GM19438 (cell line): ENCODE results near the gene KY.

Experiments
- ATAC-seq: cut with Tn5 transposase; IDR thresholded peaks from one replicate; pipeline ENCODE4 v1.9.1; 2021; ENCODE audit warnings: low read depth; ENCODE audit not compliant: unreplicated experiment

Gene KY

DNA sequence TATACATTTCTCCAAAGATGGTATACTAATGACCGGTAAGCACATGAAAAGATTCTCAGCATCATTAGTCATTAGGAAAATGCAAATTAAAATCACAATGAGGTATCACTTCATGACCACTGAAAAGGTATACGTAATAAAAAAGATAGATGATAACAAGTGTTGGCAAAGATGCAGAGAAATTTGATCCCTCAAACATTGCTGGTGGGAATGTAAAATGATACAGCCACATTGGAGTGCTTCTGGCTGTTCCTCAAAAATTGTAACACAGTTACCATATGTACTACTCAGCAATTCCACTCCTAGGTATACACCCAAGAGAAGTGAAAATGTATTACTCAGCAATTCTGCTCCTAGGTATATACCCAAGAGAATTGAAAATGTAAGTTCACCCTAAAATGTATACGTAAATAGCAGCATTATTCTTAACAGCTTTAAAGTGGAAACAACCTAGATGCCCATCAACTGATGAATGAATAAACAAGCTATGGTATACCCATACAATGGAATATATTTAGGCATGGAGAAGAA is 25.0 kb upstream of the KY start:
- ATAC-seq = no peak

- no peak for ATAC-seq
Measured at GRCh38 chr3:134672571-134672970, 21.7 kb upstream of the KY start.

- ATAC-seq = no peak
Measured at GRCh38 chr3:134667956-134668355, 17.1 kb upstream of the KY start.

DNA sequence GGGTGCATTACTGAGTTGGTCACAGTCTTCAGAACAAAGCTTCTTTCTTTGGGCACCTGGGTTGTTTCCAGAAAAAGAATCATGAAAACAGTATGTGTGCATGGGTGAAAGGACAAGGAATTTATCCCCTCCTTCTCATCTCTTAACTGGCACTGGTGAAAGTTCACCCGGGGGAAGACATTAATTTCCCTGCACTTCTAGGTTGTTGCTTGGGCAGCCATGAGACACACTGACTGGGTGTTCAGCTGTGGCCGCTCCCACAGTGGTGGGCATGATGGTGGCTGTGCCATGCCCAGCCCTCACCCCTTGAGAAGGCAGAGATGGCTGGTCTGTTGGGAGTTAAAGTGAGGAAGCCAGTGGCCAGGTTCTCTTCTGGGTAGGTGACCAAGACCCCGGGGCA is 16.6 kb upstream of the KY start:
- no peak for ATAC-seq

DNA sequence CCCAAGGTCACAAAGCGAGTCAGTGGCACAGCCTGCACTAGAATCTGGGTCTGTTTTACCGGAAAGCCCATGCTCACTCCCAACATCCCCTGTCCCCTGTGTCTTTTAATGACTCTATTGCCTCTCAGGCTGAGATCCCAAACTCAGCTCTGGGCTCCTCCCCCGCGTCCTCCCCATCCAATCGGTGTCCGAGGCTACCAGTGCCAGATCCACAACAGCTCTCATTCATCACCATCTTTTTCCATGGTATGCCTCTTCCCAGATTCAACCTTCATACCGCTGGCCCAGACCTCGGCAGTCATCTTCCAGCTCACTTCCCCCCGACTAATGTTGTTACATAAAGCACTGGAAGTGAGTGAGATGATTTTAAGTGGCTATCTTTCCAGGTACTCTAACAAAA is 16.1 kb upstream of the KY start:
- no peak for ATAC-seq

DNA sequence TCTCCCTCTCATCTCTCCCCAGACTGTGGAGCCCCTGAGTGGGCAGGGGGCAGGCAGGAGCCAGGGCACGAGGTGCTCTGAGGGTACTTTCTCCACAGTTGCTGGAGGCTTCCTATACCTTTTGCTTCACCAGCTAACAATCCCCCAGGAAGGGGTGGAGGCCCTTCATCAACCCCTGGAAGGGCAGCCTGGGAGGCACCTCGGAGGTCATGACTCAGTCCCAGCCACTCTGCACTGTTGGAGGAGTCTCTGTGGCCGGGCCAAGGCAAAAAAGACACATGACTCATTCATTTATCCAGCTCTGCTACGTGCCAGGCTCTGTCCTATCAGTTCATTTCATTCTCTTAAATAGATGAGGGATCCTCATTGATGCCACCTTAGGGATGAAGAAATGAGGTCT is 15.6 kb upstream of the KY start:
- ATAC-seq = no peak

DNA sequence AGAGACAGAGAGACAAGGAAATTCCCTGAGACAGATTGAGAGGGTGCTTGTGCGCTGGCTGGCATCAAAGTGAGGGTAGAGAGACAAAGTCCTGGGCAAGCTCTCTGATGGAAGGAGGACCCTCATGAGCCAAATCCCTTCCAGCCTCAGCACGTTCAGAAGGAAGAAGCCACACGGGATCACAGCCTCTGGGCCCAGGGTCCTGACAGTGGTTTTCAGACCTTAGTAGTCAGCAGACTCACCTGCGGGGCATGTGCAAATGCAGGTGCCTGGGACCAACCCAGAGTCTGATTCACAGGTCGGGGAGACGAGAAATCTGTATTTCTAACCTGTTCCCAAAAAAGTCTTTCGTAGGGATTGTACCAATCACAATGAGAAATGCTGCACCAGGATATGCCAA is 15.2 kb upstream of the KY start:
- no peak for ATAC-seq

DNA sequence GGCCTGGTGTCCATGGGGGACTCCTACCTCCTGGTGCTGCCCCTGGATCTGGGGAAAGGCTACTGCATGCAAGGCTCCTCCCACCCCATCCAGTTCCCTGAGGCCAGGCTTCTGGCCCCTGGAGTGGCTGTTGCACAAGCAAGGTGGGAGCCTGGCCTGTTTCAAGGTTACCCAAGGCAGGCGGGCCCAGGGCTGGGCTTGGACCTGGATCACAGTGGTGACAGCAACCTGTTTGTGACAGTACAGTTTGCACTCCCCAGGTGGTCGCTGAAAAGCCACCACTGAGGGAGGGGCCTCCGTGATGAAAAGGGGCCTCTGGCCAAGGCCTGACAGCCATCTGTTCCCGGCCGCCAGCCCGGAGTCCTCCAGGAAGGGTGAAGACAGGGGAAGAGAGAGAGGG is 14.4 kb upstream of the KY start:
- ATAC-seq = no peak

- no peak for ATAC-seq
Measured at GRCh38 chr3:134663721-134664456, 13.1 kb upstream of the KY start.

DNA sequence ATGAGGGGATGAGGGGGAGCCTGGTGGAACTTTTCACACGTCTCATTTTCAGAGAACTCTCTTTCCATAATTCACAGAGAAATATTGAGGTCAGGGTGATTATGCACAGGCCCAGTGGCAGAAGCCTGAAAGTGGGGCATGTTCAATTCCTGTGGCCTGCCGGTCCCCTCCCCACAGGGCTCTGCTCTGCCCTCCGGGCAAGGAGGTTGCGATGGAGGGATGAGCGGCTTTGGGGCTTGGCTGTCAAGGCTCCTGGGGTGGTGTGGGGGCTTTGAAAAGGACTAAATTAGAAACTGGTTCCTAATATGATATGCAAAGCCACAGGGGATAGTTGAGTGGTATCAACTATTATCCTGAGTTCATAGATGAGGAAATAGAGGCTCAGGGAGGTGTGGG is 9.2 kb upstream of the KY start:
- no peak for ATAC-seq

DNA sequence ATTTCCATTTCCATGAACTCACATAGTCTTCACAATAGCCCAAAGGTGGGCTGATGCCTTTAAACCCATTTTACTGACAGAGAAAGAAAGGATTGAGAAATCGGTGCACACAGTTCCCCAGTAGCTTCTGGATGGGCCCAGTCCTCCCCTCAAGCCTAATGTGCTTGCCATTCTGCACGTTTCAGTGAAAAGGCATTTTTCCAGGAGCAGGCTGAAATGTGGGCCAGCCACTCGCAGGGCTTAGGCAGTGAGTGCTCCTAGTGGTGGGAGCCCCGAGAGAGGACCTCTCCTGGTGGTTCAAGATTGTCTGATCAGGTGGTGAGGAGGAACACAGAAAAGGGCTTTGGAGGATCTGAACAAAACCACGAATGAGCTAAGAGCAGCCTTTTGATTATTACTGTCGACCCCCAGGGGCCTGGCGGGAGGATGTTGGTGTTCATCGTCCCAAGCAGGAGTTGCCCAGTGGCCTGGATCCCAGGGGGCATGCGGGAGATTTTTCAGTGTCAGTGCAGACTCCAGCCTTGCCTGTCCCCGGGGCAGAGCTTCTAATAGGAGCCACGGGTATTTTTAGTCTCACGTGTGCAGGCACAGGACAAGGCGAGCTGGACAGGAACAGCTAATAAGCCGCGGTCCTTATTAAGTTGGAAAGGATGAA is 8.7 kb upstream of the KY start:
- ATAC-seq = no peak

- ATAC-seq = no peak
Measured at GRCh38 chr3:134658555-134658954, 7.7 kb upstream of the KY start.

DNA sequence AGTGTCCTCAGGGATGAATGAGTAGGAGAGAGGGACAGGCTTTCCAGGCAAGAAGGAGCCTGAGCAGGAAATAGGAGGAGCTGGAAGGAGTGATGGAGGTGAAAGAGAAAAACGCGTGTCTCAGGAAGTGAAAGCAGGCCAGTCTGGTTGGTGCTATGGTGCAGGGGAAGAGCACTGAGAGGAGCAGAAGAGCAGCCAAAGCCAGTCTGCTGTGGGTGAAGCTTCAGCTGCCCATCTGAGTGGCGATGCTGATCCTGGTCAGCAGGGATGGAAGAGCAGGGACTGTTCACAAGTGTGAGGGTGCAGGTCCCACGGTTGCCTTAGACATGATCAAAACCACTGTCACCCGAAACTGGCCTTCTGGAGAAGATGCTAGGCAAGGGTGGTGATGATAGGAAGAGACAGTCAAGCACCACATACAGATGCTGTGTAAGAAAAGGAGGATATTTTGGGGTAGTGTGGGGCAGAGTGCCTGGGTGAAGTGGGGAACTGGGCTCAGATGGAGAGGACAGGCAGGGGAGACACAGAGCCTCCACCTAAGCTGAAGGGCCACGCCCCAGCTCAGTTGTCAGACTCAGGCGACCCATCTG is 5.5 kb upstream of the KY start:
- no peak for ATAC-seq

DNA sequence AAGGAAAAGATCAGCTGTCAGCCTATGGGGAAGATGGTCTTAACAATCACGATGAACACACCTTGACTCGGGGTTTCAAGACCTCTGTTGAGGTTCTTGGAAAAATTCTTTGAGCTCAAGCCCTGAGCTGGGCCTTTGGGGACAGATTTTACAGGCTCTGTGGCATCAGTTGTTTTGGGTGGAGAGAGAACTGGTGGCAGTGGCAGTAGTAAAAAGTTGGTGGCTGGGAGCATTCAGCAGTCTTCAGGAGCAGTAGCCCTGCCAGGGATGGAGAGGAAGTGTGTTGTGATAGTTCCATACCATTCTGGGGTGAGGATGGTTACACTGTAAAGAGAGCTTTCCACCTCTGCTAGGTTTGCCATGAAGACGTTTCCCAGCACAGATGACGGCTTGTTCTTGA is 4.9 kb upstream of the KY start:
- no peak for ATAC-seq

GRCh38 chr3:134654031-134654430 is 3.2 kb upstream of the KY start:
- ATAC-seq = no peak

DNA sequence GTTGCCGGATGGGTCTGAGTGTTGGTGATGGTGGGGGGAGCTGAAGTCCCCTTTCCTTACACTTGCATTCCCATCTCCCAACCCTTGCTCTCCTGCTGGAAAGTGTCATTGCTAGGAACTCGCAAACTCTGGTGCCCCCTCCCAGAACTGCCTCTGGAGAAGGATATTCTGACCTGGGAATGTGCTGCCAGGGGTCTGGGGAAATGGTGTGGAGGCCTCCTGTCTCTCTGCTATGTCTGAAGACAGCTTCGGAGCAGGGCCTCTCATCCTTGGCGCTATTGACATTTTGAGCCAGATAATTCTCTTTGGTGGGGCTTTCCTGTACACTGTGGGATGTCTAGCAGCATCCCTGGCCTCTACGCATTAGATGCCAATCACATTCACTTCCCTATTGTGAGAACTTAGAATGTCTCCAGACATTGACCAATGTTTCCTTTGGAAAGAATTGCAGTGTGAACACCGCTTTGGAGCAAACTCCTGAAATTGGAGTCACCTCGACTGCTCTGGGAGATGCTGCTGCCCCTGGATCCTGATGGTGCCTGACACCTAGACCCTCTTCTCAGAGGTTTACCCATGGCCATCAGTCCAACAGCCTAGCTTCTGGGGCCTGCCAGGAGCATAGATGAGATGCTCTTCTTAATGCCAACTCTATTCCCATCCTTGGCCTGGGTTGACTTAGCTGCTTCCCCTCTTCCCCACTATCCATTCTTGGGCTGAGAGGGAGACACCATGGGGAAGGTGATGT is 2.2 kb upstream of the KY start:
- no peak for ATAC-seq

DNA sequence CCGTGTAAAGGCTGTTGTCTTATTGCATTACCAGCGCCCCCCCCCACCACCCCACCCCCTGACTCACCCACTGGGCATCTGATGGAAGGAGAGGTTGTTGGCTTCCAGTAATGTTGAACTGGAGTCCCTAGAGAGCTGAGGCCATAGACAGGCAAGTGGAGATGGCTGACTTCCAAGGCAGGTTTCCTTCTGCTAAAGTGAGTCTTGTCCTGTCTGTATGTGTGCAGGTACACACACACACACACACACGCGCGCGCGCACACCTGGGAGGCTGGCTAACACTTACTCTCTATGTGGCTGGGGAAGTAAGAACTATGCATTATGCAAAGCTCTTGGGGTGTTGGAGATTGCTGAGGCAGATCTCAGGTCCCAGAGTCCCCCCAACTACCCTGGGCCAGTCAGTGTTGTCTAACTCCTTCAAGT is 1.6 kb upstream of the KY start:
- no peak for ATAC-seq

- no peak for ATAC-seq
Measured at GRCh38 chr3:134651347-134652041, 672 bp upstream of the KY start.

GRCh38 chr3:134649106-134649705 is 1.6 kb downstream of the KY start:
- no peak for ATAC-seq
